ENCODE results near the gene RPL12.

The RPL12 gene

DNA sequence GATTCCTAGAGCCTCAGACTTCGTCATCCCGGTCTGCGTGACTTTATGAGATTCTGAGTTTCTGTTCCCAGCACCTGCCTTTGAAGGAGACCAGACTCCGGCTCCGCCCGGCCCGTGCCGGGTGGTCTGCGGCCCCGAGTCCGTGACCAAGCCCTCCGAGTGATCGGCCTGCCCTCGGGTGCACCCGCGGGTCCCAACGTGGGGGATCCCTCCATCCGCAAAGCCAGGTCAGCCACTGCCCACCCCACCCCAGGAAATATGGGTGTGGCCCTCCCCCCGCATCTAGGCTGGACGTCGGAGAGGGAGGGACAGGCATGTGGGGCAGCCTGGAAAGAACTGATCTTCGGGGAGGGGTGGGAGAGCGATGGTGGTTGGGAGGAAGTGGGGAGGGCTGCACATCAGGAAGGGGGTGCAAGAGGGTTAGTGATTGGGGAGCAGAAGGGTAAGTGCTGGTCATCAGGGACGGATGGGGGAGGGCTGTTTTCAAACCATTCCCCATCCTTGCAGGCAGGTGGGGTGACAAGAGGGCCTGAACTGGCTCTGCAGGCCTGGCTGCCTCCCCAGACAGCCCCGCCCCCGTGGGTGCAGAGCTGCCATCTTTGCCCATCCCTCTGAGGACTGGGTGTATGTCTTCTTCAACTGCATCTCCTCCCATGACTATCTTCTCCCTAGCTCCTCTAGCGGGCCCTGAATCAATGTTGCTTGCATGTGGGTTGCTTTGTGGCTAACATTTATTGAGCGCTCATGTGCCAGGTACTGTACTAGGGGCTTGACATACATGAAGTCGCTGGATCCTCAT is 851 bp upstream of the RPL12 start:
- H3K4me1 Mint-ChIP-seq: peaks cover 52% of the 10 kb centered on the region
- H3K36me3 Mint-ChIP-seq: peaks cover 76% of the 10 kb centered on the region
- H3K27ac Mint-ChIP-seq: peak overlapping the region; percentile 97
- peak overlapping the region; percentile 86 for H3K4me3 Mint-ChIP-seq
- peak; percentile 26 to 73 for DNase-seq (ENCODE audit: low spot score in 2 of 2)
- peak; percentile 42 for ATAC-seq
- no peaks in the 10 kb centered on the region for H3K9me3 Mint-ChIP-seq

DNA sequence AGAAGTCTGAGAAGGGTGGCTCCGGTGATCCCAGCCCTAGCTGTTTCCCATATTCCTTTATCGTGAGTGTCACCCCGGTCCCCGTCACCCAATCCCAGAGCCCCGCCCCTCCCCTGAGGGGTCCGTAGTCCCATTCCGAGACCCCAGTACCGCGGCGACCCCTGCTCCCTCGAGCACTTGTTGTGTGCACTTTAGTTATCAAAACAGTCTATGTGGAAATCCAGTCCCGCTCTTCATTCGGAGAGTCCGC is 327 bp upstream of the RPL12 start:
- ATAC-seq (no peak), DNase-seq (ENCODE audit: low spot score in 2 of 2) (no peak)
- H3K27ac Mint-ChIP-seq: peak overlapping the region; percentile 97
- peaks cover 55% of the 10 kb centered on the region for H3K4me1 Mint-ChIP-seq
- H3K36me3 Mint-ChIP-seq: peaks cover 76% of the 10 kb centered on the region
- no peaks in the 10 kb centered on the region for H3K9me3 Mint-ChIP-seq
- peak overlapping the region; percentile 86 for H3K4me3 Mint-ChIP-seq

DNA sequence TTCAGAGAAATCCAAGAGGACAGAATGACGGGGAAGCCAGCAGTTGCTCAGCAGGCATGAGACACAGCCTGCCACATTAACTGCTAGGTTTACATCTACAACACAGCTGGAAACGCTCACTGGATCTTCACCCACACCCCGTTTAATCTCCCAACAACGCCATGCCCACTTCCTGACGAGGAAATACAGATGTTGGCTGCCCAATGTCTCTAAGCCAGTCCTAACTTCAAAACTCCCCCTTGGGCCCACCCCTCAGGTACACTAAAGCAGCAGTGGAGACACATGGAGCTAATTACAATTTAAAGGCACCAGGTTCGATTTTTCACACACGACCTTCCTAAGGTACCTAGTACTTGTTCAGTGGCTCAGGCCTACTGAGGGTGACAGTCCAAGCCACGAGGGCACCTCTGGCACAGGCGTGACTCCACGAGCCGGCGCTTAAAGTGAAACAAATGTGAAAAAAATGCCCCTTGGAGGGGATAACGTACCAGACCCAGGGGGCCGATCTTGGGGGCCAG is 904 bp downstream of the RPL12 start:
- H3K36me3 Mint-ChIP-seq: peaks cover 76% of the 10 kb centered on the region
- ATAC-seq (peak; percentile 0), DNase-seq (ENCODE audit: low spot score in 2 of 2) (no peak)
- no peaks in the 10 kb centered on the region for H3K9me3 Mint-ChIP-seq
- H3K4me3 Mint-ChIP-seq: peak overlapping the region; percentile 86
- peaks cover 57% of the 10 kb centered on the region for H3K4me1 Mint-ChIP-seq
- peak overlapping the region; percentile 97 for H3K27ac Mint-ChIP-seq

DNA sequence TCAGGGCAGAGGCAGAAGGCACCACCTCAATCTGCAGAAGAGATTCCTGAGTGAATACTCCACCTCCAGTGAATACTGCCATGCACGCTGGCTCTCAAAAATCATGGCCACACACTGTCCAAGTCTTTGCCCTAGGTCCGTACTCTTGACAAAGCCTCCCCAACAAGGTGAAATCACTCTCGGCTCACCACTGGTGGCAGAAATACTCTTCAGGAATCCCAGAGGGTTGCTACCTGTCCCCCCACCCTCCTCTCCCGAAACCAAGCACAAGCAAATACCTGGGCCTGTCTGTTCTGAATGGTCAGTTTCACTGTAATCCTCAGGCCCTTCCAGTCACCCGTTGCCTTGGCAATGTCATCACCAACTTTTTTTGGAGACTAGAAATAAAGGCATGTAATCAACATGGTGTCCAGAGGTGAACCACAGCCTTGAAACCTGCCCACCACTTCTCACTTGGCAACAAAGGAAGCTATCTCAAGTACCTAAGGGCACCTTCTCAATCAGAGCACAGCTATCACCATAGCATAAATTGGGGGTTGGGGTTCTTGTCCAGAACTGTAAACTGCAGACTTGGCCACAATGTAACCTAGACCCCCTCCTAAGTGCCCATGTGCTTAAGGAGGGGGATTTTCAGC is 1.8 kb downstream of the RPL12 start:
- Mint-ChIP-seq H3K36me3 (peaks cover 80% of the 10 kb centered on the region), H3K4me3 (peak overlapping the region; percentile 86), H3K27ac (peak overlapping the region; percentile 97), H3K9me3 (no peaks in the 10 kb centered on the region), H3K4me1 (peaks cover 62% of the 10 kb centered on the region)
- DNase-seq (ENCODE audit: low spot score in 2 of 2) (no peak), ATAC-seq (no peak)

DNA sequence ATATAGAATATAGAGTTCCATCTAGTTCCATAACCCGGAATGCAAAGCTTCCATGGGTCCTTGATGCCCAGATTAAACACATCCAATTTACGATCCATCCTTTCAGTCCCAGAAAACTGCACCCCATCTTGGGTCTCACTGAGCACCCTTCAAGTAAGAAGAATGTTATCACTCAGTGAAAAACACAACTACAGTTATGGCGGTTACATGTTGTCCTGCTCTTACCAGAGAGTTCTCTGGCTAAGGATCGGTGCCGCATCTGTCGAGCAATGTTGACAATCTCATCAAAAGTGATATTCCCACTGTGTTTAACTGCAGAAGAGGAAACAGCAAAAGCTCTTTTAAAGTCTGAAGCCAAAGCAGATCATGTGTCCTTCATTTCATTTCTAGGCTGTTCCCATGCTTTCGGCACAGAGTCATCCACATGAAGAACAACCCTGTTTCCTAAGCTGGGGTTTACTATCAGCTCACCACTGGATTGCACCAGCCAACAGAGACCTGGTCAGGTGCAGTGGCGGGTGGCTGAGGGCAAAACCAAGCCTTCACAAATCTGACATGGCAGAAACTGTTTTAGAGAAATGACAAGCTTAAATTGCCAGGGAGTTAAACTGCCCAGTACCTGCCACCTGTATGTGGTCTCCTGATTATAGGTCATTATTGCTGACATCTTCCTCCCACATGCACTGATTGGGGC is 2.9 kb downstream of the RPL12 start:
- Mint-ChIP-seq H3K27ac (peak overlapping the region; percentile 97), H3K36me3 (peaks cover 89% of the 10 kb centered on the region), H3K9me3 (no peaks in the 10 kb centered on the region), H3K4me3 (peak overlapping the region; percentile 86), H3K4me1 (peaks cover 68% of the 10 kb centered on the region)
- ATAC-seq (no peak), DNase-seq (ENCODE audit: low spot score in 2 of 2) (no peak)

DNA sequence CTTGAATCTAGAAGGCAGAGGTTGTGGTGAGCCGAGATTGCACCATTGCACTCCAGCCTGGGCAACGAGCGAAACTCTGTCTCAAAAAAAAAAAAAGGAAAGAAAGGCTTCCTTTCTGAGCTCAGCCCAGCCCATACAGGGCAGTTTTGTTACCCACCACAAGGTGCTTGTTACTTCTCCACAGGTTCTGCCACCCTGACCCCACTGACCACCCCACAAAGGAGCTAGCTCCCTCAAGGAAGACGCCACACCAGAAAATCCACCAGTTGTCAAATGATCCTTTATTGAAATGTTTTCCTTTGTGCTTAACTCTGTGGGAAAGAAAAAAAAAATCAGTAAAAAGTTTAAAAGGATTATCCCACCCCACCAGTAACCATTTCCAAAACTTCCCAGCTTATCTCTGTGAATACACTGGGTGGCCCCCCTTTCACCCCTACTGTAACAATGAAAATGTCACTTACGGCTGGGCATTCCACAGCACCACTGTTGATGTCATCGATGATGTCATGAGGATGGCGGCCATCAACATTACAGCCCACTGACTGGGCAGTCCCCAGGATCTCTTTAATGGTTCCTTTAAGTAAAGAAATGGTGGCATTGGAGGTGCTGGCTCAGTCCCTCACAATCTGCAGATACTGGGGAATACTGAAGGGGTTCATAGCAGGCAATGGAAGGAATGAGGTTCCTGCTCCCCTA is 3.6 kb downstream of the RPL12 start:
- no peak for DNase-seq (ENCODE audit: low spot score in 2 of 2)
- Mint-ChIP-seq H3K36me3 (peaks cover 96% of the 10 kb centered on the region), H3K9me3 (no peaks in the 10 kb centered on the region), H3K4me3 (peak overlapping the region; percentile 86), H3K27ac (peak overlapping the region; percentile 97), H3K4me1 (peaks cover 65% of the 10 kb centered on the region)
- ATAC-seq: no peak

DNA sequence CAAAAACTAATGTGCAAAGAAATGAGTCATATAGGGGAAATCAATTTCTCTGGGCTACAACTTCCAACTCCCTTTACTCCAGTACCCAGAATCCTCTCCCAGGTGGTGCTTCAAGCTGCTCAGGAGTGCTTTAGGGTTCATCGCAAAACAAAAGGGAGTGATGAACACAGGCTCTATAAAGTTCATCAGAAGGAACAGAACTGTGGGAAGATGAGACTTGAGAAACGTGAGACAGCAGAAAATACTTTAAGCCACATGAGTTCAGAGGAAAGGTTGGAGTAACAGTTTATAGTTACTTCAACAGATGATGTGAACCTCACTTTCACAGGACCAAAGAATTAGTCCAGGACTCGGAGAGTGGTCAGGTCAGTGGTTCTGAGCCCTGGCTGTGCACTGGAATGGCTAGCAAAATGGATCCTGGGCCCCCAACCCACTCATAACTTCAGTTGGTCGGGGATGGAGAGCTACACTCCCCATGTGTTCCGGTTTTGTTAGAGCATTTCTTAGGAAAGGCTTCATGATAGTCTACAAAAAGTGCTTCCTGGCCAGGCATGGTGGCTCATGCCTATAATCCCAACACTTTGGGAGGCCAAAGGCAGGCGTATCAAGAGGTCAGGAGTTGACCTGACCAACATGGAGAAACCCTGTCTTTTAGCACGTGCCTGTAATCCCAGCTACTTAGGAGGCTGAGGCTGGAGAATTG is 4.3 kb downstream of the RPL12 start:
- H3K4me3 Mint-ChIP-seq: peak overlapping the region; percentile 86
- DNase-seq (ENCODE audit: low spot score in 2 of 2) (no peak), ATAC-seq (no peak)
- peak overlapping the region; percentile 97 for H3K27ac Mint-ChIP-seq
- H3K36me3 Mint-ChIP-seq: peaks cover 100% of the 10 kb centered on the region
- peaks cover 60% of the 10 kb centered on the region for H3K4me1 Mint-ChIP-seq
- no peaks in the 10 kb centered on the region for H3K9me3 Mint-ChIP-seq

DNA sequence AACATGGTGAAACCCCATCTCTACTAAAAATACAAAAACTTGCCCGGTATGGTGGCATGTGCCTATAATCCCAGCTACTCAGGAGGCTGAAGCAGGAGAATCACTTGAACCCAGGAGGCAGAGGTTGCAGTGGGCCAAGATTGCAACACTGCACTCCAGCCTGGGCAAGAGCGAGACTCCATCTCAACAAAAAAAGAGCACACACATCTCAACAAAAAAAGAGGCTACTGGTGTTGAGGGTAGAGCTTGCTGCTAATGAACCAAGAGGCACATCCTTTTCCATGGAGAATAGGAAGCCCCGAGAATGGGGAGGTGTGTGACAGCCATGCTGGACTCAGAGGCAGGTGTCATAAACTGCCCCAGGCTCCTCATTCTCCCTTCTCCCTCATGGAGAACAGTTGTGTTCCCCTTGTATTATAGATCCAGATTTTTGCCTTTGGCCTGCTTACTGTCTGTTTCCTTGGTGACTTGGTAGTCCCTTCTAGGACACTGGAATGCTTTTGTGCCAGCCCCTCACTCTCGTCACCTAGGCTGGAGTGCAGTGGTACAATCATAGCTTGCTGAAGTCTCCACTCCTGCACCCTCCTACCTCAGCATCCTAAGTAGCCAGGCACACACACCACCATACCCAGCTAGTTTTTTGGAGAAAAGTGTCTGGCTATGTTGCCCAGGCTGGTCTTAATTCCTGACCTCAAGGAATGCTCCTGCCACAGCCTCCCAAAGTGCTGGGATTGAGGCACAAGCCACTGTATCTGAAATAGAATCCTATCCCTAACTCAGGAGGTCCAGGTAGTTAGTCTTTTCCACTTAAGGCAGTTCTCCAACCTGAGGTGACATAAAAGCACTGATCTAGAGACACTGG is 5.1 kb downstream of the RPL12 start:
- Mint-ChIP-seq H3K36me3 (peaks cover 100% of the 10 kb centered on the region), H3K4me3 (peak overlapping the region; percentile 22), H3K9me3 (no peaks in the 10 kb centered on the region), H3K4me1 (peaks cover 60% of the 10 kb centered on the region), H3K27ac (peak overlapping the region; percentile 97)
- DNase-seq (ENCODE audit: low spot score in 2 of 2) (no peak), ATAC-seq (no peak)

DNA sequence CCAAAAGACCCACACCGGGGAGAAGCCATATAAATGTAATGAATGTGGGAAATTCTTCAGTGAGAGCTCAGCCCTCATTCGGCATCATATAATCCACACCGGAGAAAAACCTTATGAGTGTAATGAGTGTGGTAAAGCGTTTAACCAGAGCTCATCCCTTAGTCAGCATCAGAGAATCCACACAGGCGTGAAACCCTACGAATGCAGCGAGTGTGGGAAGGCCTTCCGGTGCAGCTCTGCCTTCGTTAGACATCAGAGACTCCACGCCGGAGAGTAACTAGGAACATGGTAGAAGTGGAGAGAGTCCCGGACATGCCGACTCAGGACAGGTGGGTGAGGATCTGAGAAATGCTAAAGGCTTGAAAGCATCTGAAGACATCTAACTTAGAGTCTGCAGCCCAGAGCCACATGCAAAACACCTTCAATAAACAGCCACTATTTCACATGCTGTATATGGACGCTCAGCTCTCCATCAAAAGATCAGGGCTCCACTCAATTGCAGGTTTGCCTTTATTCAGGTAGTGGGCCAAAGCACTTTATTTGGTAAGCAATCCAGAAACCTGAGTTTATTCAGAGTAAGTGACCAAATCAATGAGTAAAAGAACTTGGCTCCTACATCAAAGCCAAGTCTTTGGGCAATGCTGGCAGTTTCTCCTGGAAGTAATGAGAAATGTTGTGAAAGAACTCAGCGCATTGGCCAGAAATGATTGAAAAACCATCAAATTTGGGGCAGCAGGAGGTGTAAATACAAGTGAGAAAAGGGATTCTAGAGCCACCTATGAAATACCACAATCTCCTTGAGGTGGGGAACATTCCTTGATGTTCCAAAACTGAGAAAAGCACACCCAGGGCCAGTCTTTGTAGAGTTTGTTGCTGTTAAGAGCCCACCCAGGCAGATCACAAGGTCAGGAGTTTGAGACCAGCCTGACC is 6.0 kb downstream of the RPL12 start:
- peak overlapping the region; percentile 97 for H3K27ac Mint-ChIP-seq
- ATAC-seq: no peak
- H3K4me3 Mint-ChIP-seq: no peak overlapping the region
- H3K9me3 Mint-ChIP-seq: no peaks in the 10 kb centered on the region
- peaks cover 100% of the 10 kb centered on the region for H3K36me3 Mint-ChIP-seq
- DNase-seq (ENCODE audit: low spot score in 2 of 2): no peak
- H3K4me1 Mint-ChIP-seq: peaks cover 59% of the 10 kb centered on the region

DNA sequence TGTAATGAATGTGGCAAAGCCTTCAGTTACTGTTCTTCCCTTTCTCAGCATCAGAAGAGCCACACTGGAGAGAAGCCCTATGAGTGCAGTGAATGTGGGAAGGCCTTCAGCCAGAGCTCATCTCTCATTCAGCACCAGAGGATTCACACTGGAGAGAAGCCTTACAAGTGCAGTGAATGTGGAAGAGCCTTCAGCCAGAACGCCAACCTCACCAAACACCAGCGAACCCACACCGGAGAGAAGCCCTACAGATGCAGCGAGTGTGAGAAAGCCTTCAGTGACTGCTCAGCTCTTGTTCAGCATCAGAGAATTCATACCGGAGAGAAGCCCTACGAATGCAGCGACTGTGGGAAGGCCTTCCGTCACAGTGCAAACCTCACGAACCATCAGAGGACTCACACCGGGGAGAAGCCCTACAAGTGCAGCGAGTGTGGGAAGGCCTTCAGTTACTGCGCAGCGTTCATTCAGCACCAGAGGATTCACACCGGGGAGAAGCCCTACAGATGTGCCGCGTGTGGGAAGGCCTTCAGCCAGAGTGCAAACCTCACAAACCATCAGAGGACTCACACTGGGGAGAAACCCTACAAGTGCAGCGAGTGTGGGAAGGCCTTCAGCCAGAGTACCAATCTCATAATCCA is 6.8 kb downstream of the RPL12 start:
- H3K4me3 Mint-ChIP-seq: no peak overlapping the region
- peak overlapping the region; percentile 97 for H3K27ac Mint-ChIP-seq
- H3K36me3 Mint-ChIP-seq: peaks cover 100% of the 10 kb centered on the region
- peaks cover 53% of the 10 kb centered on the region for H3K4me1 Mint-ChIP-seq
- DNase-seq (ENCODE audit: low spot score in 2 of 2) (no peak), ATAC-seq (no peak)
- H3K9me3 Mint-ChIP-seq: no peaks in the 10 kb centered on the region

DNA sequence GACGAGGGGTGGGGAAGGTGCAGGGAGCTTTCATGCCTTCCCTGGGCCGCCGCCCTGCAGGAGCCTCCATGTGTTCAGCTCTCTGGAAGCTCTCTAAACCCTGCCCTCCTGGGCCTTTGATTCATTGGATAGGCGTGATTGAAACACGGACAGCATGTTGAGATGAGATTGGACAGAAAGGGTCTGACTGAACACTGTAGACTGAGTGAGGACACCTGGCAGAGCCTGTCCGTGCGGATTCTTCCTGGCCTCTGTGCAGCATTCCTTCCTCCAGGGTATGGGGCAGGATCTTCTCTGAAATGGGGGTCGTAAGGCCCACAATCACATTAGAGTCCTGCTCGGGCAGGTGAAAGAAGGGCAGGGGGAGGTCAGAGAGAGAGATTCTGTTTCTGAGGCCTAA is 12.8 kb downstream of the RPL12 start:
- Mint-ChIP-seq H3K4me1 (peaks cover 51% of the 10 kb centered on the region), H3K27ac (peak overlapping the region; percentile 89)

DNA sequence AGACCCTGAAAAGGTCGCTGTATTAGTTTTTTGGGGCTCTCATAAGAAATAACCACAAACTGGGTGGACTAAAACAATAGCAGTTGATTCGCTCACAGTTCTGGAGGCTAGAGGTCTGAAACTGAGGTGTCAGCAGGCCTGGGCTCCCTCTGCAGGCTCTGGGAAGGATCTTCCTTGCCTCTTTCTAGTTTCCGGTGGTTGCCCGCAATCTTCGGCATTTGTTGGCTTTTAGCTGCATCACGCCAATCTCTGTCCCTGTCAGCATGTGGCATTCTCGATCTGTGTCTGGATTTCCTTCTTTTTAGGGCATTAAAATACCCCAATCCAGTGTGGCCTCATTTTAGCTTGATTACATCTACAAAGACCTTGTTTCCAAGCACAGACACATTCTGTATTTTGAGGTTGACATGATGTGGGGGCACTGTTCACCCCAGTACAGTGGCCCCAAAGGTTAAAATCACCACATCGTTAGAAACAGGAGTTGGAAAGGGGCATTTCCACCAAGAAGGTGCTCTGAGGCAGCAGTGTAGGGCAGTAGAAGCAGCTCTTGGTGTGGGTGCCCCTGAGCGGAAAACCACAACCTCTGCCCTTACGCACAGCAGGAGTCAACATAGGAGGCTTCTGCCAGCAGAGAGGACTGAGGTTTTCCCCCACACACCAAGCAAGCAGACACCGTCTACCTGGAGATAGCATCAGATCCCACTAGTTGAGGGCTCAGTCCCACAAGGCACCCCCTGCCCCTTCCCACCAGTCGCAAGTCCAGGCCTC is 13.5 kb downstream of the RPL12 start:
- H3K27ac Mint-ChIP-seq: peak overlapping the region; percentile 89
- H3K9me3 Mint-ChIP-seq: no peaks in the 10 kb centered on the region
- peaks cover 58% of the 10 kb centered on the region for H3K4me1 Mint-ChIP-seq
- peak overlapping the region; percentile 65 for H3K4me3 Mint-ChIP-seq
- no peak for DNase-seq (ENCODE audit: low spot score in 2 of 2)
- peaks cover 100% of the 10 kb centered on the region for H3K36me3 Mint-ChIP-seq
- ATAC-seq: peak; percentile 94

More for the DNA sequence above, 12.8 kb downstream of the RPL12 start:
- Mint-ChIP-seq H3K4me3 (peak overlapping the region; percentile 65), H3K36me3 (peaks cover 100% of the 10 kb centered on the region), H3K9me3 (no peaks in the 10 kb centered on the region)
- DNase-seq (ENCODE audit: low spot score in 2 of 2) (no peak), ATAC-seq (no peak)

All from stimulated activated effector memory CD8-positive, alpha-beta T cell treated with anti-CD3 and anti-CD28 coated beads, Interleukin-12 subunit alpha, Interleukin-12 subunit beta, amount 100 ng/mL, for 72 hours (primary cell).